ENCODE measurements around the gene NCKAP5.
"Not testable (repeated sequence)": the region's sequence is repeated elsewhere in the genome, so short reads cannot be mapped to it uniquely, and the experiment has no call there.

NCKAP5 gene

GRCh38 chr2:133492719-133493380, 75.4 kb downstream of the NCKAP5 start:
- DNase-seq: no peak

- no peak for DNase-seq
These were observed 77.8 kb downstream of the NCKAP5 start for GRCh38 chr2:133490411-133490980.

GRCh38 chr2:133489641-133490410, 78.4 kb downstream of the NCKAP5 start:
- no peak for DNase-seq

- no peak for DNase-seq
These were observed 79.1 kb downstream of the NCKAP5 start for GRCh38 chr2:133489146-133489545.

GRCh38 chr2:133486771-133487191, 81.5 kb downstream of the NCKAP5 start:
- no peak for DNase-seq

- no peak for DNase-seq
These were observed 82.4 kb downstream of the NCKAP5 start for GRCh38 chr2:133485868-133486267.

- DNase-seq: no peak
These were observed 83.5 kb downstream of the NCKAP5 start for GRCh38 chr2:133484784-133485183.

GRCh38 chr2:133484106-133484505, 84.2 kb downstream of the NCKAP5 start:
- DNase-seq: no peak

- no peak for DNase-seq
These were observed 85.1 kb downstream of the NCKAP5 start for GRCh38 chr2:133483181-133483580.

GRCh38 chr2:133480707-133481429, 87.4 kb downstream of the NCKAP5 start:
- no peak for DNase-seq

GRCh38 chr2:133477616-133477990, 90.7 kb downstream of the NCKAP5 start:
- no peak for DNase-seq

- DNase-seq: no peak
These were observed 91.2 kb downstream of the NCKAP5 start for GRCh38 chr2:133476931-133477615.

- DNase-seq: no peak
These were observed 92.0 kb downstream of the NCKAP5 start for GRCh38 chr2:133476286-133476685.

- no peak for DNase-seq
These were observed 92.7 kb downstream of the NCKAP5 start for GRCh38 chr2:133475610-133476009.

GRCh38 chr2:133470446-133470845, 97.8 kb downstream of the NCKAP5 start:
- not testable (repeated sequence) for DNase-seq

GRCh38 chr2:133462811-133463210, 105.5 kb downstream of the NCKAP5 start:
- DNase-seq: no peak

GRCh38 chr2:133461484-133461883, 106.8 kb downstream of the NCKAP5 start:
- DNase-seq: no peak

GRCh38 chr2:133459590-133459989, 108.7 kb downstream of the NCKAP5 start:
- DNase-seq: no peak

GRCh38 chr2:133458280-133458679, 110.0 kb downstream of the NCKAP5 start:
- no peak for DNase-seq

GRCh38 chr2:133457861-133458260, 110.4 kb downstream of the NCKAP5 start:
- DNase-seq: no peak

- no peak for DNase-seq
These were observed 111.3 kb downstream of the NCKAP5 start for GRCh38 chr2:133456971-133457370.

GRCh38 chr2:133456156-133456555, 112.1 kb downstream of the NCKAP5 start:
- no peak for DNase-seq

GRCh38 chr2:133453032-133453431, 115.2 kb downstream of the NCKAP5 start:
- no peak for DNase-seq

All from AML-193 (cell line).